HL-60/S4 treated with phorbol 12-myristate 13-acetate at 8.2 ng/mL for 4 days and 3 days (cell line): ENCODE measurements around the gene POLN.
"Not testable (repeated sequence)": the region's sequence is repeated elsewhere in the genome, so short reads cannot be mapped to it uniquely, and the experiment has no call there.

Source experiments
- in situ Hi-C: fragments of 300-500 bp; cut with MboI; formaldehyde crosslinking; loops from 2 replicates; pipeline ENCODE4 v1.15.0; 2022; ENCODE audit warnings: low sequenced_read_pairs

The POLN gene

DNA sequence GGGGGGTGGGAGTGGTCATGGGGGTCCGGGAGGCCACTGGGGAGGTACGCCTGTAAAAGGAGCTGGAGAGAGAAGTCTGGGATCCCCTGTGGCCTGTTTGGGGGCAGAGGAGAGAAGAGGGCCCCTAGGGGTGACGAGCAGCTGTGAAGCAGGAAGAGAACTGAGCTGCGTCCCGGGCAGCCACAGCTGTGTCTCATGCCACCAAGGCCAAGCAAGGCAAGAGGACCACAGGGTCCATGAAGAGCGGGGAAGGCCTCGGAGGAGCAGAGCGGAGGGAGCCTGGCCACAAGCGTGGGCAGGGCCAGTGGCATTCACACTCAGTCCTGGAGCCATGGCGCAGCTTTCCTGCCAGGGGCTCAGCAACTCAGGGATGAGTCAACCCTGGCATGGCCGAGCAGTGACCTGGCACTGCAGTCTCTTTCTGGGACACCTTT lies 196.4 kb downstream of the POLN start:
- in situ Hi-C loops, result no loop called here

DNA sequence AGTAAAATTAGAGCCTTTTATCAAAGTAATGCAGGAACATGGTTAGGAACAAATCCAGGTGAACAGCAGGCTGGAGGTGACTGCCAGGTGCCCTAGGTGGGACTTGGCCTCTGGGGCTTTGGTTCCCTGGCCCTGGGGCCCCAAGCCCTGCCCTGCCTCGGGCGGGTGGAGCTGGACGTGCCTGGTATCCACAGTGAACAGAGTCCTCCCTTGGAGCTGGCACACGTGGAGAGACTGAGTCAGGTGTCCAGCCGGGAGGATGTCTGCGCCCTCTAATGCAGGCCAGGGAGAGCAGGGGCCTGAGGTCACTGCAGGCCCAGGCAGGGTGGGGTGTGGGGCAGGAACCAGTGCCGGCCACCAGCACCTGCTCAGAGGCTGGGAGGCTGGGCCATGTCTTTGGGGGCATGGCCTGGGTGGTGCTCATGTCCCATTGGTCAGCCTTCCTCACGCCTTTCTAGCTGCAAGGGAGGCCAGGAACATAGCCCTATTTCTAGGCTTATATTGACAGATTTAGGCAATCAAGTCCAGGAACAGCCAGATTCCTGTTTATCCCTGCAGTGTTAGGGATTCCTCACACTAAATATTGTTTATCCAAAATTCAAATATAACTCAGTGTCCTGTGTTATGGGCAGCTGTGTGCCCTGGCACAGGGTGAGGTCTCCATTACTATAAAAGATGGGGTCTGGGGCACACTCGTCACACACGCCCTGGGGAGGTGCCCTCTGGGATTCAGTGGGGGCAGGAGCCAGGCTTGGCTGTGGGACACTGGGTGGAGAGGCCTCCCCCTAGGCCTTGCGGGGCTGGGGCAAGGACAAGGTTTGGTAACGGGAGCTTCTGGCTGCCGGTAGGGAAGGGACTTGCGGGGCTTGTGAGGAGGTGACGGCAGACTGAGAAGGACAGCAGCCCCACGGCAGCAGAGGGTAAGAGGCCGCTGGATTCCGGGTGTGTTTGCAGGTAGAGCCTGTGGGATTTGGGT lies 197.1 kb downstream of the POLN start:
- in situ Hi-C loops, result no loop called here

DNA sequence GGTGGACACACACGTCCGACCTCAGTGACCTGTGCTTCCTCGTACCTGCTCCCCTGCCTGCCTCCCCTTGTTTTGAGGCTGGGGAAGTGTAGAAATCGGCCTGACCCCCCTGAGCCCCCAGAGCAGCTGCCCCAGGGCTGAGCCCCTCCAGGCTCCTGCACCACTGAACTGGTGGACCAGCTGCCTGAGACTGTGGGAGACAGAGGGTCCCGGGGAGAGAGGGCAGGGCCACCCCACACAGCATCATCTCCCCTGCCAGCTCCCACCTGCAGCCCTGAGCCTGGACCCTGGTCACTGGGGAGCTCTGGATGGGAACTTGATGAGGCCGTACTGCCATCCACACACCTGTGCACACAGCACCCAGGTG lies 197.8 kb downstream of the POLN start:
- in situ Hi-C loops, result no loop called here

GRCh38 chr4:2043396-2044118 lies 198.4 kb downstream of the POLN start:
- in situ Hi-C loops, result no loop called here

DNA sequence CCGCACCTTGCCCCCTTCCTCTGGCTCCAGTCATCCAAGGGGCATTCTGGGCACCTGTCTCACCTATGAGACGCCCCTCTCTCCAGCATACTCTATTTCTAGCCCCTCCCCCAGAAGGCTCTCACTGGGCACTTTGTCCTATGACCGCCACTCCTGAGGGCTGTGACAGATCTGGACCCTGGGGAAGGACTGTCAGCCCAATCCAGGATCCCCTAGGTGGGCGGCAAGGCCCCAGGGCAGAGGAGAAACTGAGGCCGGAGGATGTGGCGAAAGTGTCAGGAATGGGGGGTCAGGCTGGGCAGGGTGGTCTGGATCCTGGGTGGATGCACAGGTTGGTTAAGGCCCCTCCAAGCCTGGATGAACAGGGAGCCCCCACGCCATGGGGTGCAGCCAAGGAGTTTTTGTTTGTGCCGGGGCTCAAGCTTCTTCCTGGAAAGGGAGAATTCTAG lies 198.9 kb downstream of the POLN start:
- in situ Hi-C loops, result no loop called here

GRCh38 chr4:2042204-2042946 lies 199.5 kb downstream of the POLN start:
- in situ Hi-C loops, result no loop called here

DNA sequence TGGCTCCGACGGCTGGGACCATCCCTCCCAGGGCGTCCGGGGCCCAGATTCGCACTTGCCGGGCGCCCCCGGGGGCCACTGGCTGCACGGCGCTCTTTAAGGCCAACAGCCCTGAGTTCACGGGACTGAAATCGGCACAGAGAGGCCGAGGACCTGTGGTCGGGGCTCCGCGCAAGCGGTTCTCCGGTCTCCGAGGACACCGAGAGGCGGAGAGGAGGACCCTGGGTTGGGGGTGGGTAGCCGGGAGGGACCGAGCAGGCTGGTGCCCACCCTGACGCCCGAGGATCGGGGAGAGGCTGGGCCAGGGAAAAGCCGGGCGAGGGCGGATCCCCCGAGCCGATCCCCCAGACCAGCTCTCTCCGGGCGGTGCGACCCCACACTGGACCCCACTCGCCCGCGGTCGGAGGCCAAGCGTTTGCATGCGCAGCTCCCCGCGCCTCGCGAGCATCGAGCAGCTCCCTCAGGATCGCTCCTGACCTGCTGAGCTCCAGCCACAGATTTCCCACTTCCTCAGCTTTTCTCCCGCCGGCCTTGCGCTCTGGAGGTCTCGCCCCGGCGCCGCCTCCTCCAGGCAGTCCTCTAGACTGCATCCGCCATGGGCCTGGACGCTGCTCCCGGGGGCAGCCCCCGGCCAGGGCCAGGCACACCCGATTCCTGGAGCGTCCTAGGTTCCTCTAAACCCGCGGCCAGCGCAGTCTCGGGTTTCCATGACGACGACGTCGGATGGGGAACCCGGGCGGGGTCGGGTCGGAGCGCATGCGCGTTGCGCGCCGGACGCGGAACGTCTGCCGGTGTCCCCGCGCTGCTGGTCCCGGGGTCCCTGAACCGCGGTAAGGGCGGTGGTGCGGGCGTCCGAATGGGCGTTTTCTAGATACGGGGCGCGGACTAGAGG lies 200.4 kb downstream of the POLN start:
- in situ Hi-C loops, result no loop called here

DNA sequence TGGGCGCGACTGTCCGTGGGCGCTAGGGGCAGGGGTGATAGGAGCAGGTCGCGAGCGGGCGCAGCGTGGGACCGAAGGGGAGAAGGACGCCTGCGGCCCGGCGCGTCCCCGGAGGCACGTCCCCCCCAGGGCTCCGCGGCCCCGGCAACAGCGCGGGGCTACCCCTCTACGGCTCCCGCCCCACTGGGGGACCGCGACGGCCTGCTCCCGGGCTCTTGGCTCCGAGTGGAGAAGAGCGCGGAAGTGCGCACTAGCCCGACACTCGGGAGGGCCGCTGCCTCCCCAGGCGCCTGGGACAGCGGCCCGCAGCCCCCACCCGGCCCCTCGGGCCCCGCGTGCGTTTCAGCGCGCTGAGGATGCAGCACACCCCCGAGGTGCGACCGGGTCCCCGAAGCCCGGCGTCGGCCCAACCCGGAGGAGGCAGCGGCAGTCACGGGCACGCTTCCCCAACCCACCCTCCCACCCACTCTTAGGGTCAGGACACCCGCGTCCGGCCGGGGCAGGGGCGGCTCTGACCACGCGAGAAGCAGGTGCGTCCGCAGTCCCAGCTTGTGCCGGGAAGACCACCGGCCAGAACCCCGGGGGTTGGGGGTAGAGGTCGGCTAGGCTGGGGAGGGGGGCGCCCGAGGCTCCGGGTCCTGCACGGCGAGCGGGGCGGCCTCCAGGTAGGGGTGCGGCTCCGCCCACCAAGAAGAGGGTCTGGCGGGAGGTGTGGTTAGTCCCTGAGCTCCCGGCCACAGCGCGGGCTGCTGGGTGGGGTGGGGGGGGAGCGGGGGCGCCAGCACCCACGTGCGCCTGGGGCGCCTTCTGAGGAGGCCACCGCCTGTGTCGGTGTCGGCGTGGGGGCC lies 201.3 kb downstream of the POLN start:
- in situ Hi-C loops, result no loop called here

GRCh38 chr4:2036866-2037265 lies 205.1 kb downstream of the POLN start:
- in situ Hi-C loops, result no loop called here

GRCh38 chr4:2036327-2036726 lies 205.6 kb downstream of the POLN start:
- in situ Hi-C loops, result no loop called here

DNA sequence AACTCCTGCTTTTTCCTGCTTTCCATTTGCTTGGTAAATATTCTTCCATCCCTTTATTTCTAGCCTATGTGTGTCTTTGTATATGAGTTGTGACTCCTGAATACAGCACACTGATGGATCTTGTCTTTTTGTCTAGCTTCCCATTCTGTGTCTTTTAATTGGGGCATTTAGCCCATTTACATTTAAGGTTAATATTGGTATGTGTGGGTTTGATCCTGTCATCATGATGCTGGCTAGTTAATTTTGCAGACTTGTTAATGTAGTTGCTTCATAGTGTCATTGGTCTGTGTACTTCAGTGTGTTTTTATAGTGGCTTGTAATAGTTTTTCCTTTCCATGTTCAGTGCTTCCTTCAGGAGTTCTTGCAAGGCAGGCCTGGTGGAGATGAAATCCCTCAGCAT lies 210.8 kb downstream of the POLN start:
- in situ Hi-C loops, result not testable (repeated sequence)

DNA sequence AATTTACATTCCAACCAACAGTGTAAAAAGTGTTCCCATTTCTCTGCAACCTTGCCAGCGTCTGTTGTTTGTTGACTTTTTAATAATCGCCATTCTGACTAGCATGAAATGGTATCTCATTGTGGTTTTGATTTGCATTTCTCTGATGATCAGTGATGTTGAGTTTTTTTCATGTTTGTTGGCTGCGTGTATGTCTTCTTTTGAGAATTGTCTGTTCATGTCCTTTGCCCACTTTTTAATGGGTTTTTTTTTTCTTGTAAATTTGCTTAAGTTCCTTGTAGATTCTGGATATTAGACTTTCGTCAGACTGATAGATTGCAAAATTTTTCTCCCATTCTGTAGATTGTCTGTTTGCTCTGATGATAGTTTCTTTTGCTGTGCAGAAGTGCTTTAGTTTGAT lies 214.8 kb downstream of the POLN start:
- in situ Hi-C loops, result not testable (repeated sequence)

DNA sequence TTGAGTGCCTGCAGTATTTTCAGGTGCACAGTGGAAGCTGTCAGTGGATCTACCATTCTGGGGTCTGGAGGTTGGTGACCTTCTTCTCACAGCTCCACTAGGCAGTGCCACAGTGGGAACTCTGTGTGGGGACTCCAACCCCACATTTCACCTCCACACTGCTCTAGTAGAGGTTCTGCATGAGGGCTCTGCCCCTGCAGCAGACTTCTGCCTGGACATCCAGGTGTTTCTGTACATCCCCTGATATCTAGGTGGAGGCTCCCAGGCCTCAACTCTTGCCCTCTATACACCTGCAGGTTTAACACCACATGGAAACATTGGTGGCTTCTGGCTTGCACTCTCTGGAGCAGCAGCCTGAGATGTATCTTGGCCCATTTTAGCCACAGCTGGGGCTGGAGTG lies 216.1 kb downstream of the POLN start:
- in situ Hi-C loops, result no loop called here

DNA sequence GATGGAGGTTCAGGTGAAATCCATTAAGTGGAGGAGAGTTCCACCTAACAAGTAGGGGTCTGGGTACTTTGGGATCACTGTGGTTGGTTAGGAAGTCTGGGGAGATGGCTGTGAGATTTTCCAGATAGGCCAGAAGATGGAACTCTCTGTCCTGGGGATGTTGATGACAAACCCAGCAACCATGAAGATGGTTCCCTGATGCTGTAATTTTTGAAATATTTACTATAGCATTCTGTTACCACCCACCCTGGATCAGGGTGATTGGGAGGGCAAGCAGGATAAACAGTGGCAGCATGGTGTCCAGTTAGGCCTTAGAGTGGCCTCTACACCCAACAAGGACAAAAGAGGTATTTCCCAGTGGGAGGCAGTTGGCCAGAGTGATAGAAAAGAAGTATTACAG lies 217.2 kb downstream of the POLN start:
- in situ Hi-C loops, result no loop called here
